GM12878 (cell line): Measurements from ENCODE around the gene LRP1. TPM values are rescaled to one million over a fixed set of nuclear protein-coding genes. Genes with fewer than 3 reads are reported as not detected.

Source experiments
- ATAC-seq: fragments of 200-7000 bp; cut with Tn5 transposase; 3 replicates; pipeline ENCODE4 v1.9.1; 2020; ENCODE audit warnings: mild to moderate bottlenecking, moderate library complexity
- BruUV-seq: library from RNA; stranded (reverse); fragments of 400-500 nt; replicated peaks from 2 replicates; lab custom pipeline; 2021; lab: Mats Ljungman, UMichigan
- CTCF ChIA-PET: fragments of 300-600 bp; sonication (Branson Sonifier 250); formaldehyde crosslinking; extraction: SDS; loops from one replicate; lab custom pipeline; 2021; ENCODE audit warnings: inconsistent platforms; lab: Yijun Ruan, JAX
- POLR2A ChIA-PET: fragments of 350-600 bp; formaldehyde crosslinking; extraction: SDS; loops from one replicate; lab custom pipeline; 2021; ENCODE audit warnings: inconsistent platforms; lab: Charles Lee
- RAD21 ChIA-PET: fragments of 300-600 bp; sonication (Branson Sonifier 250); formaldehyde crosslinking; loops from one replicate; lab custom pipeline; 2023; ENCODE audit warnings: antibody characterized with exemption; ENCODE audit not compliant: unreplicated experiment; lab: Charles Lee
- SMC1A ChIA-PET: fragments of 300-600 bp; sonication (Branson Sonifier 250); formaldehyde crosslinking; loops from one replicate; lab custom pipeline; 2023; ENCODE audit not compliant: unreplicated experiment, uncharacterized antibody; lab: Charles Lee
- DNase-seq: peaks from one replicate; pipeline ENCODE4 v3.0.0-alpha.2; 2011; ENCODE audit warnings: low read depth, low spot score
- FAIRE-seq: peaks from 3 replicates; lab custom pipeline; 2011; peaks lifted over from hg19 to GRCh38; lab: Jason Lieb, UNC
- H2AFZ ChIP-seq: 2 replicates; pipeline ENCODE4 v1.6.0; 2011; ENCODE audit warnings: low read depth, low read length, control low read depth; ENCODE audit not compliant: control insufficient read depth
- H3K27ac ChIP-seq: 2 replicates; pipeline ENCODE4 v1.5.1; 2011; ENCODE audit warnings: control low read depth; ENCODE audit not compliant: control insufficient read depth, insufficient read depth
- H3K27me3 ChIP-seq, 2 experiments: replicated peaks in 1 of 2; 2 replicates each; pipeline versions ENCODE4 v1.6.0 to v1.6.1; 2011; ENCODE audit warnings: low read length in 1 of 2; ENCODE audit not compliant: control insufficient read depth in 2 of 2, insufficient read depth in 2 of 2
- H3K36me3 ChIP-seq, 2 experiments: 2 replicates each; pipeline ENCODE4 v1.5.1; 2011; ENCODE audit warnings: low read length in 1 of 2; ENCODE audit not compliant: control insufficient read depth in 2 of 2, insufficient read depth in 2 of 2
- H3K4me1 ChIP-seq: 2 replicates; pipeline ENCODE4 v1.6.1; 2011; ENCODE audit warnings: mild to moderate bottlenecking, low read length, moderate library complexity, mixed read lengths; ENCODE audit not compliant: control insufficient read depth, insufficient read depth
- H3K4me2 ChIP-seq: 2 replicates; pipeline ENCODE4 v1.6.0; 2011; ENCODE audit warnings: control low read depth; ENCODE audit not compliant: control insufficient read depth, insufficient read depth
- H3K4me3 ChIP-seq: fragments of 200-600 bp; sonication (generic); 2 replicates; pipeline ENCODE4 v1.5.1; 2016
- H3K79me2 ChIP-seq: 2 replicates; pipeline ENCODE4 v1.6.0; 2011; ENCODE audit warnings: low read length; ENCODE audit not compliant: control insufficient read depth, insufficient read depth
- H3K9ac ChIP-seq: 2 replicates; pipeline ENCODE4 v1.8.0; 2011; ENCODE audit warnings: low read length, control low read depth, mixed read lengths; ENCODE audit not compliant: control insufficient read depth, insufficient read depth
- H3K9me3 ChIP-seq: replicated peaks from 3 replicates; pipeline ENCODE4 v1.5.1; 2011; ENCODE audit warnings: mild to moderate bottlenecking, low read length; ENCODE audit not compliant: control insufficient read depth, insufficient read depth
- H4K20me1 ChIP-seq: 2 replicates; pipeline ENCODE4 v1.6.0; 2011; ENCODE audit not compliant: control insufficient read depth, insufficient read depth
- CEBPZ ChIP-seq: fragments of 150-350 bp; IDR thresholded peaks from 2 replicates; pipeline ENCODE4 v1.6.1; 2016; ENCODE audit warnings: low read depth, low read length
- ELK1 ChIP-seq: IDR thresholded peaks from 2 replicates; pipeline ENCODE4 v1.6.1; 2012; ENCODE audit warnings: low read depth, low read length, improper control_type of control experiment
- ETV6 ChIP-seq, 2 experiments: fragments of 450-650 bp in 1 of 2; IDR thresholded peaks in 1 of 2; conservative IDR thresholded peaks in 1 of 2; 2 replicates each; pipeline ENCODE4 v1.6.1; 2014; ENCODE audit warnings: antibody characterized with exemption in 1 of 2, borderline replicate concordance in 1 of 2, low read depth in 1 of 2, mild to moderate bottlenecking in 1 of 2, moderate library complexity in 1 of 2
- JUND ChIP-seq: IDR thresholded peaks from 2 replicates; pipeline ENCODE4 v1.6.1; 2012; ENCODE audit warnings: low read depth, mild to moderate bottlenecking, low read length, improper control_type of control experiment, moderate library complexity
- KLF5 ChIP-seq: fragments of 450-650 bp; IDR thresholded peaks from 2 replicates; pipeline ENCODE4 v1.6.1; 2014; ENCODE audit warnings: mild to moderate bottlenecking; ENCODE audit not compliant: partially characterized antibody
- MEF2A ChIP-seq: IDR thresholded peaks from 2 replicates; pipeline ENCODE4 v1.6.1; 2011; ENCODE audit warnings: low read depth, mild to moderate bottlenecking, low read length, moderate library complexity; ENCODE audit not compliant: insufficient read depth
- MEF2B ChIP-seq: fragments of 450-650 bp; IDR thresholded peaks from 2 replicates; pipeline ENCODE4 v1.6.1; 2018; ENCODE audit warnings: mild to moderate bottlenecking, moderate library complexity; ENCODE audit not compliant: partially characterized antibody, poor library complexity, severe bottlenecking
- PAX5 ChIP-seq: IDR thresholded peaks from 2 replicates; pipeline ENCODE4 v1.6.1; 2011; ENCODE audit warnings: low read depth, low read length, borderline replicate concordance
- PBX3 ChIP-seq: IDR thresholded peaks from 2 replicates; pipeline ENCODE4 v1.6.1; 2011; ENCODE audit warnings: mild to moderate bottlenecking, low read depth, low read length, moderate library complexity; ENCODE audit not compliant: insufficient replicate concordance
- RCOR1 ChIP-seq: conservative IDR thresholded peaks from 2 replicates; pipeline ENCODE4 v1.6.1; 2012; ENCODE audit warnings: low read depth, low read length, improper control_type of control experiment
- SPI1 ChIP-seq: IDR thresholded peaks from 2 replicates; pipeline ENCODE4 v1.6.1; 2011; ENCODE audit warnings: low read depth, mild to moderate bottlenecking, low read length, moderate library complexity, borderline replicate concordance; ENCODE audit not compliant: insufficient read depth
- TCF7 ChIP-seq: IDR thresholded peaks from 2 replicates; pipeline ENCODE4 v1.6.1; 2014; ENCODE audit warnings: antibody characterized with exemption, borderline replicate concordance
- WRNIP1 ChIP-seq: IDR thresholded peaks from 2 replicates; pipeline ENCODE4 v1.6.1; 2011; ENCODE audit warnings: low read depth, low read length, improper control_type of control experiment, borderline replicate concordance
- WGBS: methylation state at CpG from one replicate; pipeline ENCODE4 v1.1.6; 2016; ENCODE audit warnings: low lambda C conversion rate; ENCODE audit not compliant: insufficient replicate concordance, insufficient coverage; ENCODE audit errors: missing lambda C conversion rate; 5-methylcytosine and 5-hydroxymethylcytosine counted together
- in situ Hi-C: fragments of 300-500 bp; cut with MboI; formaldehyde crosslinking; loops from 9 replicates; pipeline ENCODE4 v1.14.3; 2018; ENCODE audit warnings: mixed read lengths
- intact Hi-C: fragments of 100-400 bp; cut with micrococcal nuclease; formaldehyde crosslinking; loops from one replicate; pipeline ENCODE4 v1.14.2; 2022; ENCODE audit not compliant: unreplicated experiment
- polyA plus RNA-seq, 11 experiments: library from polyadenylated mRNA; depleted of rRNA in 4 of 11; unstranded in 6 of 11; stranded (reverse) in 5 of 11; fragments of >200 nt; fragmentation: Nextera tagmentation in 4 of 11; fragmentation: Illumina TruSeq in 1 of 11; extraction: Ambion mirVana in 4 of 11; extraction: Trizol in 1 of 11; gene quantifications; 1 replicate in 1 of 11; 2 replicates in 10 of 11; pipeline versions ENCODE4 v1.2.1 to v1.2.3, GENCODE V29; 2011 to 2016; ENCODE audit warnings: inconsistent platforms in 2 of 11, missing spikeins in 2 of 11, low read depth in 1 of 11
- total RNA-seq, 4 experiments: library from RNA; depleted of rRNA in 3 of 4; stranded (reverse); fragments of >200 nt in 3 of 4; fragmentation: Illumina TruSeq in 1 of 4; extraction: Trizol in 1 of 4; gene quantifications; 2 replicates each; pipeline versions ENCODE4 v1.2.1 to v1.2.3, GENCODE V29; 2013 to 2021
- TF ChIP-seq, protein P1 (sequence below): IDR thresholded peaks from 2 replicates; pipeline ENCODE4 v1.6.1; 2012; ENCODE audit warnings: low read depth, low read length, improper control_type of control experiment

LRP1 gene
- total and polyA plus RNA-seq, 10 of the 15 experiments (the other 5 are each of a cell fraction or from before 2014, with no cell fraction given): under 0.01 to 1.1 (median 0.20) TPM; not detected in 2

- intact Hi-C loops: no loop called here
- TF ChIP-seq ELK1 (no peak), JUND (no peak), RCOR1 (no peak), MEF2B (no peak), PAX5 (no peak), SPI1 (no peak), CEBPZ (no peak), WRNIP1 (no peak), MEF2A (no peak), TCF7 (no peak), KLF5 (no peak), ETV6 (conservative IDR thresholded peaks at IDR 0.05 in 1 of 2, IDR thresholded peaks at IDR 0.05 in 1 of 2; ENCODE audit: borderline replicate concordance in 1 of 2, low read depth in 1 of 2) (no peak), PBX3 (no peak)
- TF ChIP-seq, protein P1, sequence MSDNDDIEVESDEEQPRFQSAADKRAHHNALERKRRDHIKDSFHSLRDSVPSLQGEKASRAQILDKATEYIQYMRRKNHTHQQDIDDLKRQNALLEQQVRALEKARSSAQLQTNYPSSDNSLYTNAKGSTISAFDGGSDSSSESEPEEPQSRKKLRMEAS: no peak
Observed at GRCh38 chr12:57227315-57228115, 99.2 kb downstream of the LRP1 start.

More at GRCh38 chr12:57227315-57228115, 99.2 kb downstream of the LRP1 start:
- peaks cover 8 to 13% of the 10 kb centered on the region in 2 experiments for H3K36me3 ChIP-seq
- no peaks in the 10 kb centered on the region for H3K9me3 ChIP-seq
- ATAC-seq: no peak
- no peak overlapping the region for H3K4me3 ChIP-seq
- H3K27me3 ChIP-seq: peaks cover 4 to 5% of the 10 kb centered on the region in 2 experiments; a peak in 3 of 4 replicates
- 0 out of 2 replicates have a peak overlapping the region, but pooled peaks have one; percentile 8 for H3K9ac ChIP-seq
- ChIA-PET SMC1A (interaction anchor here (1.1 kb wide), 1 partner anchor 14 kb away, joined by 5 read pairs; no protein-coding TSS in a partner anchor), CTCF (interaction anchor here (0.9 to 7.8 kb wide), 9 partner anchors 10 to 470 kb away, joined by 3 to 202 read pairs (median 6); partner anchors contain the start of genes INHBE and NXPH4), RAD21 (interaction anchor here (0.6 to 2.0 kb wide), 7 partner anchors 10 to 228 kb away, joined by 3 to 12 read pairs (median 6); partner anchors contain the start of gene STAT6), POLR2A (interaction anchor here (1.0 to 1.3 kb wide), 4 partner anchors 8 to 21 kb away, joined by 3 to 5 read pairs (median 4); no protein-coding TSS in a partner anchor)
- H4K20me1 ChIP-seq: no peaks in the 10 kb centered on the region
- H3K4me2 ChIP-seq: peak overlapping the region; percentile 56; the same call in 1 of the 2 replicates
- BruUV-seq: no TSS peak
- peaks cover 31% of the 10 kb centered on the region for H3K4me1 ChIP-seq
- peaks cover 22% of the 10 kb centered on the region for H3K79me2 ChIP-seq
- in situ Hi-C loops: no loop called here
- no peak overlapping the region for H3K27ac ChIP-seq
- no peak for FAIRE-seq
- H2AFZ ChIP-seq: peak overlapping the region; percentile 81
- WGBS: 29% methylated on average over 8 of the region's 8 CpGs
- DNase-seq: no peak
